MCF 10A (cell line): ENCODE results near the gene HIVEP2. TPM values are rescaled to one million over a fixed set of nuclear protein-coding genes. Genes with fewer than 3 reads are reported as not detected.

ENCODE experiments used
- BruUV-seq: library from RNA; stranded (reverse); fragments of 400-500 nt; replicated peaks from 2 replicates; lab custom pipeline; 2021; lab: Mats Ljungman, UMichigan
- CTCF ChIA-PET: fragments of 300-600 bp; sonication (Branson Sonifier 250); formaldehyde crosslinking; extraction: SDS; loops from one replicate; lab custom pipeline; 2021; ENCODE audit warnings: antibody characterized with exemption, inconsistent platforms; lab: Yijun Ruan, JAX
- POLR2A ChIA-PET: fragments of 300-600, 350-650 bp; sonication (Branson Sonifier 250); formaldehyde crosslinking; extraction: SDS; loops from one replicate; lab custom pipeline; 2020; ENCODE audit warnings: antibody characterized with exemption, inconsistent platforms; lab: Yijun Ruan, JAX
- DNase-seq: peaks from one replicate; pipeline ENCODE4 v3.0.0-alpha.2; 2018; ENCODE audit not compliant: unreplicated experiment
- H3K27ac Mint-ChIP-seq: one replicate; pipeline ENCODE4 v1.8.0; 2022; ENCODE audit warnings: mild to moderate bottlenecking, low read depth, mixed read lengths; ENCODE audit not compliant: unreplicated experiment
- H3K27me3 Mint-ChIP-seq: one replicate; pipeline ENCODE4 v1.8.0; 2022; ENCODE audit warnings: mixed read lengths; ENCODE audit not compliant: insufficient read depth, unreplicated experiment
- H3K36me3 Mint-ChIP-seq: one replicate; pipeline ENCODE4 v1.8.0; 2022; ENCODE audit warnings: mild to moderate bottlenecking, moderate library complexity, mixed read lengths; ENCODE audit not compliant: insufficient read depth, unreplicated experiment
- H3K4me1 Mint-ChIP-seq: one replicate; pipeline ENCODE4 v1.8.0; 2022; ENCODE audit warnings: mixed read lengths; ENCODE audit not compliant: insufficient read depth, unreplicated experiment
- H3K4me3 Mint-ChIP-seq: one replicate; pipeline ENCODE4 v1.8.0; 2022; ENCODE audit warnings: mild to moderate bottlenecking, moderate library complexity, mixed read lengths; ENCODE audit not compliant: unreplicated experiment
- H3K9me3 Mint-ChIP-seq: one replicate; pipeline ENCODE4 v1.8.0; 2022; ENCODE audit warnings: mixed read lengths; ENCODE audit not compliant: unreplicated experiment
- intact Hi-C: fragments of 100-400 bp; cut with micrococcal nuclease; formaldehyde crosslinking; loops from 2 replicates; pipeline ENCODE4 v1.14.1; 2022
- total RNA-seq: library from RNA; stranded (reverse); gene quantifications from 2 replicates; pipeline ENCODE4 v1.2.3, GENCODE V29; 2022
- TF ChIP-seq, protein P1 (sequence below): fragments of 200-600 bp; IDR thresholded peaks from one replicate; pipeline ENCODE4 v1.8.0; 2022; ENCODE audit warnings: antibody characterized with exemption, mild to moderate bottlenecking; ENCODE audit not compliant: unreplicated experiment

HIVEP2 gene
- total RNA-seq, 1 experiment from 2014 or later, result 23.6 TPM

DNA sequence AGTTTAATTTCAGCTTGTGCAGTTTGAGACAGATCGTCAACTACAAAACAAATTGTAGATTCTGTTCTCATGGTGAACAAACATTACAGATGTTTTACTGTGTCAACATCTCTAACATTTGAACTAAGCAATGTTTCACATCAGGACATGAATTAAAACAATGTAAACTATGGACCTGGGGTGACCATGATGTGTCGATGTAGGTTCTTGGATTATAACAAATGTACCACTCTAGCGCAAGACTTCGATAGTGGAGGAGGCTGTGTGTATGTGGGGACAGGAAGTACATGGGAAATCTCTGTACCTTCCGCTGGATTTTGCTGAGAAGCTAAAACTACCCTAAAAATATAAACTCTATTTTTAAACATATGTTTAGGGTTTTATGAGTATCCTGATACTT, 17.1 kb downstream of the HIVEP2 start:
- peak overlapping the region; percentile 92 for H3K27ac Mint-ChIP-seq
- TF ChIP-seq, protein P1, sequence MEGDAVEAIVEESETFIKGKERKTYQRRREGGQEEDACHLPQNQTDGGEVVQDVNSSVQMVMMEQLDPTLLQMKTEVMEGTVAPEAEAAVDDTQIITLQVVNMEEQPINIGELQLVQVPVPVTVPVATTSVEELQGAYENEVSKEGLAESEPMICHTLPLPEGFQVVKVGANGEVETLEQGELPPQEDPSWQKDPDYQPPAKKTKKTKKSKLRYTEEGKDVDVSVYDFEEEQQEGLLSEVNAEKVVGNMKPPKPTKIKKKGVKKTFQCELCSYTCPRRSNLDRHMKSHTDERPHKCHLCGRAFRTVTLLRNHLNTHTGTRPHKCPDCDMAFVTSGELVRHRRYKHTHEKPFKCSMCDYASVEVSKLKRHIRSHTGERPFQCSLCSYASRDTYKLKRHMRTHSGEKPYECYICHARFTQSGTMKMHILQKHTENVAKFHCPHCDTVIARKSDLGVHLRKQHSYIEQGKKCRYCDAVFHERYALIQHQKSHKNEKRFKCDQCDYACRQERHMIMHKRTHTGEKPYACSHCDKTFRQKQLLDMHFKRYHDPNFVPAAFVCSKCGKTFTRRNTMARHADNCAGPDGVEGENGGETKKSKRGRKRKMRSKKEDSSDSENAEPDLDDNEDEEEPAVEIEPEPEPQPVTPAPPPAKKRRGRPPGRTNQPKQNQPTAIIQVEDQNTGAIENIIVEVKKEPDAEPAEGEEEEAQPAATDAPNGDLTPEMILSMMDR, result no peak
- peaks cover 6% of the 10 kb centered on the region for H3K36me3 Mint-ChIP-seq
- H3K27me3 Mint-ChIP-seq, result no peaks in the 10 kb centered on the region
- no peaks in the 10 kb centered on the region for H3K9me3 Mint-ChIP-seq
- intact Hi-C loops, result no loop called here
- DNase-seq, result no peak
- POLR2A ChIA-PET, result interaction anchor here (0.6 to 4.3 kb wide), 14 partner anchors 13 to 523 kb away, joined by 3 to 71 read pairs (median 4); partner anchors contain the start of genes ADAT2 and PEX3
- BruUV-seq, result no TSS peak
- peaks cover 42% of the 10 kb centered on the region for H3K4me1 Mint-ChIP-seq
- CTCF ChIA-PET, result interaction anchor here (0.9 kb wide), 1 partner anchor 499 kb away, joined by 5 read pairs; no protein-coding TSS in a partner anchor
- H3K4me3 Mint-ChIP-seq, result peak overlapping the region; percentile 84

DNA sequence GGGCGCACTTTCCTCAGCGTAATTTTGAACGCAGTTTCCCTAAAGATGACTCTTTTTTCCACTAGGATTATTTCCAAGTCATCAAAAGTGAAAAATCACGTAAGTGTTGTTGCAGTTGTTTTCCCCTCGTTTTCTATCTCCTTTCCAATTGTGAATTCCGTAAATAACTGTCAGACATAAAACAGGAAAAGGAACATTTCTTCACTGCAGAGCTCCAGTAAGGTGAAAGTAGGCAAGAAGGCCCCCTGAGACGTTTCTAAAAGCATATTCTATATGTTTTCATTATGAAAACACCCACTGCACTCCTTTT, 17.8 kb downstream of the HIVEP2 start:
- Mint-ChIP-seq H3K9me3 (no peaks in the 10 kb centered on the region), H3K4me3 (peak overlapping the region; percentile 84), H3K27ac (peak overlapping the region; percentile 92), H3K4me1 (peaks cover 42% of the 10 kb centered on the region), H3K27me3 (no peaks in the 10 kb centered on the region), H3K36me3 (peaks cover 9% of the 10 kb centered on the region)
- ChIA-PET CTCF (interaction anchor here (0.7 to 1.3 kb wide), 3 partner anchors 102 to 499 kb away, joined by 3 to 5 read pairs (median 4); no protein-coding TSS in a partner anchor), POLR2A (interaction anchor here (0.6 to 4.3 kb wide), 17 partner anchors 13 to 523 kb away, joined by 3 to 71 read pairs (median 4); partner anchors contain the start of genes ADAT2, HIVEP2 and PEX3)
- intact Hi-C loops, result no loop called here
- DNase-seq, result no peak
- BruUV-seq, result no TSS peak
- TF ChIP-seq, protein P1, result no peak

GRCh38 chr6:142926494-142927270, 18.3 kb downstream of the HIVEP2 start:
- no peaks in the 10 kb centered on the region for H3K9me3 Mint-ChIP-seq
- H3K36me3 Mint-ChIP-seq, result peaks cover 13% of the 10 kb centered on the region
- TF ChIP-seq, protein P1, result no peak
- peak overlapping the region; percentile 84 for H3K4me3 Mint-ChIP-seq
- peak; percentile 61 for DNase-seq
- no TSS peak for BruUV-seq
- CTCF ChIA-PET, result interaction anchor here (0.6 to 1.3 kb wide), 6 partner anchors 101 to 500 kb away, joined by 3 to 5 read pairs (median 4); no protein-coding TSS in a partner anchor
- H3K4me1 Mint-ChIP-seq, result peaks cover 44% of the 10 kb centered on the region
- POLR2A ChIA-PET, result interaction anchor here (0.6 to 4.3 kb wide), 18 partner anchors 14 to 524 kb away, joined by 3 to 71 read pairs (median 6); partner anchors contain the start of genes ADAT2, HIVEP2 and PEX3
- intact Hi-C loops, result no loop called here
- peak overlapping the region; percentile 92 for H3K27ac Mint-ChIP-seq
- H3K27me3 Mint-ChIP-seq, result no peaks in the 10 kb centered on the region

DNA sequence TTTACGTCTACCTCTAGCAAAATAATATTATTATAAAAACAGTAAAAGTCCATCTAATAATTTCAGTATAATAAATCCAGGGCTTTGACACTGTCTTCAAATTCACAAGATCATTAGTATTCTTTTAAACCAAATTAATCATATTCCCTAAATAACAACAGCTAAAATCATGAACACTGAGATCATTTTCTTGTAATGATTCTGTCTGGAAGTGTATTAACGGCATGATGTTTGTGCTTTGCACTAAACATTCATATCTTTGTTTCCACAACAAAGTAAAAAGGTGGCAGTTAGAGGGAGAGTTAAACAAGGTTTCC, 18.8 kb downstream of the HIVEP2 start:
- intact Hi-C loops, result no loop called here

More for the DNA sequence above, 18.8 kb downstream of the HIVEP2 start:
- CTCF ChIA-PET, result interaction anchor here (0.6 to 1.3 kb wide), 4 partner anchors 101 to 248 kb away, joined by 3 to 5 read pairs (median 4); no protein-coding TSS in a partner anchor
- POLR2A ChIA-PET, result interaction anchor here (0.7 to 4.3 kb wide), 16 partner anchors 14 to 411 kb away, joined by 3 to 71 read pairs (median 6); partner anchors contain the start of gene HIVEP2
- Mint-ChIP-seq H3K9me3 (no peaks in the 10 kb centered on the region), H3K36me3 (peaks cover 13% of the 10 kb centered on the region), H3K4me1 (peaks cover 43% of the 10 kb centered on the region), H3K4me3 (peak overlapping the region; percentile 84), H3K27me3 (no peaks in the 10 kb centered on the region), H3K27ac (peak overlapping the region; percentile 81)
- BruUV-seq, result no TSS peak
- DNase-seq, result no peak
- TF ChIP-seq, protein P1, result no peak
